Esophagus muscularis mucosa (tissue), 4 donors: ENCODE data around the gene EGR2. TPM values are rescaled to one million over a fixed set of nuclear protein-coding genes. Genes with fewer than 3 reads are reported as not detected.

Source experiments
- DNase-seq: peaks from one replicate; pipeline ENCODE4 v3.0.0-alpha.2; 2017; ENCODE audit errors: extremely low spot score
- H3K27ac ChIP-seq, 4 donors: fragments of 200-600 bp; sonication (generic); replicated peaks in 1 of 4; 1 replicate in 3 of 4; 2 replicates in 1 of 4; pipeline ENCODE4 v1.5.1; 2016 to 2019; ENCODE audit warnings: mild to moderate bottlenecking in 1 of 4
- H3K27me3 ChIP-seq, 4 donors: fragments of 200-600 bp; sonication (generic); one replicate each; pipeline versions ENCODE4 v1.5.1 to v1.6.0; 2016 to 2019
- H3K36me3 ChIP-seq, 4 donors: fragments of 200-600 bp; sonication (generic); one replicate each; pipeline ENCODE4 v1.5.1; 2016 to 2019
- H3K4me1 ChIP-seq, 4 donors: fragments of 200-600 bp; sonication (generic); one replicate each; pipeline ENCODE4 v1.5.1; 2016 to 2019
- H3K4me3 ChIP-seq, 4 donors: fragments of 200-600 bp; sonication (generic); 1 replicate in 2 of 4; 2 replicates in 2 of 4; pipeline ENCODE4 v1.5.1; 2016 to 2019; ENCODE audit warnings: mild to moderate bottlenecking in 4 of 4, moderate library complexity in 1 of 4
- H3K9me3 ChIP-seq, 4 donors: fragments of 200-600 bp; sonication (generic); 1 replicate in 3 of 4; 2 replicates in 1 of 4; pipeline ENCODE4 v1.5.1; 2016 to 2019
- CTCF ChIP-seq, 3 experiments: fragments of 200-600 bp in 2 of 3; fragments of 450-650 bp in 1 of 3; sonication (generic) in 2 of 3; IDR thresholded peaks; one replicate each; pipeline ENCODE4 v1.5.1; 2017 to 2019; ENCODE audit warnings: antibody characterized with exemption in 3 of 3, mild to moderate bottlenecking in 2 of 3, moderate library complexity in 1 of 3
- EP300 ChIP-seq: sonication (generic); formaldehyde crosslinking; IDR thresholded peaks from one replicate; pipeline ENCODE4 v1.6.1; 2017; ENCODE audit warnings: antibody characterized with exemption
- POLR2A ChIP-seq: fragments of 450-650 bp; IDR thresholded peaks from one replicate; pipeline ENCODE4 v1.6.1; 2017; ENCODE audit warnings: antibody characterized with exemption, moderate library complexity, mild to moderate bottlenecking, low read depth
- POLR2AphosphoS5 ChIP-seq, 2 donors: sonication (generic); formaldehyde crosslinking; IDR thresholded peaks; one replicate each; pipeline ENCODE4 v1.6.1; 2017; ENCODE audit warnings: antibody characterized with exemption in 2 of 2
- WGBS: methylation state at CpG from one replicate; pipeline ENCODE4 v1.1.5; 2018; 5-methylcytosine and 5-hydroxymethylcytosine counted together
- intact Hi-C: fragments of 100-400 bp; cut with DNase I; formaldehyde crosslinking; loops from one replicate; pipeline ENCODE4 v1.15.1; 2023
- total RNA-seq, 4 donors: library from RNA; depleted of rRNA; stranded (reverse); fragments of >200 nt; gene quantifications; one replicate each; pipeline versions ENCODE4 v1.1.0 to v1.2.1, GENCODE V29; 2016

The EGR2 gene
- total RNA-seq, 4 donors from 2014 or later, result 0.26 to 4.0 (median 1.5) TPM

GRCh38 chr10:62831346-62831745 lies 15.2 kb upstream of the EGR2 start:
- no peak for DNase-seq
- intact Hi-C loops, result no loop called here
- H3K4me1 ChIP-seq, result no peaks in the 10 kb centered on the region
- WGBS, result 37% methylated on average over 2 of the region's 2 CpGs
- H3K27me3 ChIP-seq, result no peaks in the 10 kb centered on the region
- no peaks in the 10 kb centered on the region for H3K9me3 ChIP-seq
- no peak overlapping the region for H3K27ac ChIP-seq
- TF ChIP-seq EP300 (no peak), POLR2A (no peak), POLR2AphosphoS5 (IDR thresholded peaks at IDR 0.05) (no peak), CTCF (IDR thresholded peaks at IDR 0.05) (no peak)
- no peak overlapping the region for H3K4me3 ChIP-seq
- no peaks in the 10 kb centered on the region for H3K36me3 ChIP-seq

GRCh38 chr10:62830679-62831078 lies 14.5 kb upstream of the EGR2 start:
- 59% methylated on average over 4 of the region's 4 CpGs for WGBS
- intact Hi-C loops, result no loop called here
- DNase-seq, result no peak

DNA sequence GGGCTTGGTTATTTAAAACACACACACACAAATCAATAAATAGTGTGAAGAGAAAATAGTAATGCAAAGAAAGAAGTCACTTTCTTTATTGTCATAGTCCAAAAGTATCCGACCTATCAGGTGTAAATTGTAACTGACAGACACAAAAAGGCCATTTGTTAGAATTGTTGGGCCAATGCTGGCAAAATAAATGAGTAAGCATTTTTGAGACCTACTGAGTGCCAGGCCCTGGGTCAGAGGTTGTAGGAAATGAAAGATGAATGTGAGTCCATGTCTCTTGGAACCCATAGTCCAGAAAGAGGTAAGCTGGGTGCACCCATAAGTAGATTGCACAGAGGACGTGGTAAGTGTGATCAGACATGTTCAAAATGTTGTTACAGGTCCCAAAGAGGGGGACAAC lies 13.5 kb upstream of the EGR2 start:
- TF ChIP-seq POLR2A (no peak), EP300 (no peak), CTCF (IDR thresholded peaks at IDR 0.05) (no peak), POLR2AphosphoS5 (IDR thresholded peaks at IDR 0.05) (no peak)
- H3K27me3 ChIP-seq, result no peaks in the 10 kb centered on the region
- no peak overlapping the region for H3K4me3 ChIP-seq
- no peaks in the 10 kb centered on the region for H3K9me3 ChIP-seq
- no peaks in the 10 kb centered on the region for H3K4me1 ChIP-seq
- H3K36me3 ChIP-seq, result no peaks in the 10 kb centered on the region
- no peak overlapping the region for H3K27ac ChIP-seq
- DNase-seq, result no peak
- intact Hi-C loops, result no loop called here
- 81% methylated on average over 2 of the region's 2 CpGs for WGBS

More at GRCh38 chr10:62830679-62831078, 14.5 kb upstream of the EGR2 start:
- Histone ChIP-seq H3K27ac (no peak overlapping the region), H3K9me3 (no peaks in the 10 kb centered on the region), H3K27me3 (no peaks in the 10 kb centered on the region), H3K4me1 (no peaks in the 10 kb centered on the region), H3K4me3 (no peak overlapping the region), H3K36me3 (no peaks in the 10 kb centered on the region)
- no peak for TF ChIP-seq CTCF (IDR thresholded peaks at IDR 0.05)
- no peak for TF ChIP-seq EP300
- TF ChIP-seq POLR2A, result no peak
- no peak for TF ChIP-seq POLR2AphosphoS5 (IDR thresholded peaks at IDR 0.05)

DNA sequence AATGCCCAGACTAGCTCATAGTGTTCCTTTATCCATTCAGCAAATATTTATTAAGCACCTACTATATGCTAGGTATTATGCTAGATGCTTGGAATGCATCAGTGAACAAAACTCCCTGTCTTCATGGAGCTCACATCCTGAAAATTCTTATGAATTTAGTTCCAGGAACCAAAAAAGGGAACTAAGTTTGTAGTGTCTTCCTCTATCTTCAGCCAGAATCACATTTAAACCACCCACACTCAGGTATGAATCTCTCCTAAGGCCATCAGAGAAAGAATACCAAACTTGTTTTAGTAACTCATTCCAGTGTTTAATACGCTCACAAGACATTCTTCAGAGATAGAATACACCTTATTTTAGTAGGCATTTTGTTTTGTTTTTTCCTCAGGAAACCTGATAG lies 10.1 kb upstream of the EGR2 start:
- Histone ChIP-seq H3K9me3 (no peaks in the 10 kb centered on the region), H3K27ac (no peak overlapping the region), H3K27me3 (peaks cover 0 to 16% (median 0%) of the 10 kb centered on the region in 4 donors), H3K36me3 (no peaks in the 10 kb centered on the region), H3K4me1 (no peaks in the 10 kb centered on the region), H3K4me3 (no peak overlapping the region)
- DNase-seq, result no peak
- TF ChIP-seq POLR2A (no peak), EP300 (no peak)
- intact Hi-C loops, result no loop called here
- WGBS, result 85% methylated on average over 1 of the region's 1 CpG

- Histone ChIP-seq H3K4me3 (no peak overlapping the region), H3K27me3 (peaks cover 0 to 50% (median 10%) of the 10 kb centered on the region in 4 donors), H3K9me3 (no peaks in the 10 kb centered on the region), H3K36me3 (no peaks in the 10 kb centered on the region), H3K27ac (no peak overlapping the region), H3K4me1 (peaks cover 21 to 31% (median 29%) of the 10 kb centered on the region in 4 donors)
- 72% methylated on average over 5 of the region's 5 CpGs for WGBS
- TF ChIP-seq POLR2A (no peak), POLR2AphosphoS5 (IDR thresholded peaks at IDR 0.05) (no peak), EP300 (no peak), CTCF (IDR thresholded peaks at IDR 0.05) (no peak)
- no peak for DNase-seq
- intact Hi-C loops, result no loop called here
Measured at GRCh38 chr10:62820586-62820985, 4.4 kb upstream of the EGR2 start.
